Stimulated activated naive CD8-positive, alpha-beta T cell treated with anti-CD3 and anti-CD28 coated beads, Interleukin-15, Interleukin-2, amounts not matched to agents 100 ng/mL and 50 ng/mL, for 24 hours (primary cell): Measurements from ENCODE around the gene SLC22A23.

Experiments
- H3K27ac Mint-ChIP-seq: one replicate; pipeline ENCODE4 v1.8.0; 2021; ENCODE audit warnings: mild to moderate bottlenecking, mixed read lengths
- H3K27me3 Mint-ChIP-seq: one replicate; pipeline ENCODE4 v1.8.0; 2021; ENCODE audit warnings: mixed read lengths
- H3K36me3 Mint-ChIP-seq: one replicate; pipeline ENCODE4 v1.8.0; 2021; ENCODE audit warnings: low read depth, mixed read lengths
- H3K4me1 Mint-ChIP-seq: one replicate; pipeline ENCODE4 v1.8.0; 2021; ENCODE audit warnings: low read depth, mixed read lengths
- H3K4me3 Mint-ChIP-seq: one replicate; pipeline ENCODE4 v1.8.0; 2021; ENCODE audit warnings: mild to moderate bottlenecking, mixed read lengths
- H3K9me3 Mint-ChIP-seq: one replicate; pipeline ENCODE4 v1.8.0; 2021; ENCODE audit warnings: mixed read lengths

The SLC22A23 gene

DNA sequence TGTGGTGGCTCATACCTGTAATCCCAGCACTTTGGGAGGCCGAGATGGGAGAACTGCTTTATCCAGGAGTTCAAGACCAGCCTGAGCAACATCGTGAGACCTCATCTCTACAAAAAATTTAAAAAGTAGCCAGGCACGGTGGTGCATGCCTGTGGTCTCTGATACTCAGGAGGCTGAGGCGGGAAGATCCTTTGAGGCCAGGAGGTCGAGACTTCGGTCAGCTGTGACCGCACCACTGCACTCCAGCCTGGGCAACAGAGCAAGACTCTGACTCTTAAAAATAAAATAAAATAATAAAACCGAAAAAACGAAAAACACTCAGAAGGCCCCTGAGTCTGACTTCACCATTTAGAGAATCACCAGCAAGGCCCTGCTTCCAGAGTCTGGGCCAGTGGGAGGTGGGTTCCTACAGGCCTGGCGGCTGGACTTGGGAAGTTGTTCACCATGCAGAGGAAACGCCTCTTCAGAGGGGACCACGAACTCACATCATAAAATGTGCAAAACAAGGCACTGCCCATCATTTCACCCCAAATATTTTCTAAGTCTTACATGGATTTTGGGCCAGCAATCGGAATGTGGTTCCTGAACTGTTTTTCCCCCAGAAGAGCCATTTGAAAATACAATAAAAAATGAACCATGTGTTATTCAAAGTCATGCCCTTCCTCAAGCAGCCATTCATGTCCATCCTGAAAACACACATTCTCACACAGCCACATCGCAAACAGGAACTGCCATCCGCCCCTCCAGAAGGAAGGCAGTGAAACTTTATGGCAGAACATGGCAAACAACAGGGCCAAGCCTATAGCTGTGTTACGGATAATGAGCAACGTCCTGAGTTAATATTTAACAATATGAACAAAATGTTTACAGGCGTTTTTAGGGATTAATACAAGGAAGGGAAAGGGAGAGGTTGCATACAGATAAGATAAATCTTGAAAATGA is 57.8 kb downstream of the SLC22A23 start:
- no peak overlapping the region for H3K4me3 Mint-ChIP-seq
- H3K4me1 Mint-ChIP-seq: no peaks in the 10 kb centered on the region
- no peaks in the 10 kb centered on the region for H3K36me3 Mint-ChIP-seq
- no peak overlapping the region for H3K27ac Mint-ChIP-seq
- H3K27me3 Mint-ChIP-seq: no peaks in the 10 kb centered on the region
- H3K9me3 Mint-ChIP-seq: no peaks in the 10 kb centered on the region

DNA sequence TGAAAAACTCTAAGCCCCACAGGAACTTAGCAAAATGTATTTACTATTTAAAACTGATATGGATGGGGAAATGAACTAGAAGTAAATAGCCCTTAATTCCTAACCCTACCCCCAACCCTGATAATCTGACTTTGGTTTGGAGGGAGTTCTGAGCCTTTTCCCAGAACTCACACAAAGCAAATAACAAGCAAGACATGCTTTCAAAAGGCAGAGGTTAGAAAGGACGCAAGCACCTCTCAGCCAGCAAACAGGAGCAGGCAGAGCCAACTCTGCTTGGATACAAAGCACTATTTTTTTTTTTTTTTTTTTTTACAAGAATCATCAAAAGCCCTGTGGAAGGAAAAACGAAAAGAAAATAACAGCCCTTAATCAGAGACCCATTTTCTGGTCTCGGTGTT is 58.7 kb downstream of the SLC22A23 start:
- Mint-ChIP-seq H3K36me3 (no peaks in the 10 kb centered on the region), H3K4me3 (no peak overlapping the region), H3K4me1 (no peaks in the 10 kb centered on the region), H3K27ac (no peak overlapping the region), H3K9me3 (no peaks in the 10 kb centered on the region), H3K27me3 (no peaks in the 10 kb centered on the region)

DNA sequence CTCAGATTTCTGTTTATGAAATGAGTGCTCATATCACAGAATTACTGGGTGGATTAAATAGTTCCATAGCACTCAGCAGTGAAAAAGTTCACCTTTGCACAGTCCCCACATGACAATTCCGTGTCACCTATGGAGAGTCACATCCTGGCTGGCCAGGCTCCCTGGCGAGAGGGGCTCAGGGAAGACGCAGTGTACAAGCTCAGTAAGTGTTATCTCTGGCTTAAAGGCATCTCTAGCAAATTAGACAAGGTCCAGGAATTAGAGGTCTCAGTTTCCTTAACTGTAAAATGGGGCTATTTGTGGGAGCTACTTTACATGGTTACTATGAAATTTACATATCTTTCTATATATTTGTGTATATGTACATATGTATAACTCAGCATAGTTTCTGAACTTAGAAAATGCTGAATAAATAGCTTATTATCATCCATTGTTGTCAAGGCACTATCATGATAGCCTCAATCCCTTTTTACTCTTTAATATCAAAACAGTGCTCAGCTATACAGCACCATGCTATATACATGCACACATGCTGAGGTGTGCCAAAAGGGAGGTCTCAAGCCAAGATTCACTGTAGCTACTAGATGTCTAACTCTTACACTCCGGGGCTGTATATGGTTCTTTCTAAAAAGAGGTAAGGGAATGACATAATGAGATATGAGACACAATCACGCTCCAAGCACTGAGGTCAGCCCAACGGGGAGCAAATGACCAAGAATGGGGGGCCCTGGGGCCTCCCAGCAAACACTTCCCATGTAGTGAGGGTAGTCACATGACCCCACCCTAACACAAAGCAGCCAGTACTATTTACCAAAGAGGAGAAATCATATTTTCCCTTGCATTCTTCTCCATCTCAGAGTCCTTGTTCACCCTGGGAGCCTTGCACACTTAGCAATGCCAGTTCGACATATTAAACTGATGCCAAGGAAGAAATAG is 59.4 kb downstream of the SLC22A23 start:
- Mint-ChIP-seq H3K4me1 (no peaks in the 10 kb centered on the region), H3K27me3 (no peaks in the 10 kb centered on the region), H3K27ac (no peak overlapping the region), H3K4me3 (no peak overlapping the region), H3K9me3 (no peaks in the 10 kb centered on the region), H3K36me3 (no peaks in the 10 kb centered on the region)

DNA sequence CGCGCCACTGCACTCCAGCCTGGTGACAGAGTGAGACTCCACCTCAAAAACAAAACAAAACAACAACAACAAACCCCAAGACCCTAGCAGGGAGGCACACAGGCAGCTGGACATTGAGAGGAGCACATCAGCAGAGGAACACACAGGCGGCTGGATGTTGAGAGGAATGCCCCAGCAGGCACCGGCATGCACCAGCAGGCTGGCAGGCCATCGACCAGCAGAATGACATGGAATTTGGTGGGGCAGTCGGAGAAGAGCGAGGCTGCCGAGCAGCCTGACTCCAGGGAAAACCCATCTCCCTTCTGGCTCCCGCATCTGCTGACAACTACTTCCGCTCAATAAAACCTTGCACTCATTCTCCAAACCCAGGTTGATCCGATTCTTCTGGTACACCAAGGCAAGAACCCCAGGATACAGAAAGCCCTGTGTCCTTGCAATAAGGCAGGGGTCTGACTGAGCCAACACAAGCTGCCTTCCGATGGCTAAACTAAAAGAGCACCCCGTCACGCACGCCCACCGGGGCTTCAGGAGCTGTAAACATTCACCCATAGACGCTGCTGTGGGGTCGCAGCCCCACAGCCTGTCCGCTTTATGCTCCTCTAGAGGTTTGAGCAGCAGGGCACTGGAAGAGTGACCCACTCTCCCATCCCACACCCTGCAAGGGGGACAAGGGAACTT is 60.2 kb downstream of the SLC22A23 start:
- H3K9me3 Mint-ChIP-seq: no peaks in the 10 kb centered on the region
- H3K27ac Mint-ChIP-seq: no peak overlapping the region
- no peaks in the 10 kb centered on the region for H3K4me1 Mint-ChIP-seq
- no peaks in the 10 kb centered on the region for H3K36me3 Mint-ChIP-seq
- no peak overlapping the region for H3K4me3 Mint-ChIP-seq
- H3K27me3 Mint-ChIP-seq: no peaks in the 10 kb centered on the region

GRCh38 chr6:3394671-3395070 is 62.2 kb downstream of the SLC22A23 start:
- H3K27ac Mint-ChIP-seq: no peak overlapping the region
- no peaks in the 10 kb centered on the region for H3K27me3 Mint-ChIP-seq
- no peak overlapping the region for H3K4me3 Mint-ChIP-seq
- H3K36me3 Mint-ChIP-seq: no peaks in the 10 kb centered on the region
- no peaks in the 10 kb centered on the region for H3K9me3 Mint-ChIP-seq
- H3K4me1 Mint-ChIP-seq: no peaks in the 10 kb centered on the region

DNA sequence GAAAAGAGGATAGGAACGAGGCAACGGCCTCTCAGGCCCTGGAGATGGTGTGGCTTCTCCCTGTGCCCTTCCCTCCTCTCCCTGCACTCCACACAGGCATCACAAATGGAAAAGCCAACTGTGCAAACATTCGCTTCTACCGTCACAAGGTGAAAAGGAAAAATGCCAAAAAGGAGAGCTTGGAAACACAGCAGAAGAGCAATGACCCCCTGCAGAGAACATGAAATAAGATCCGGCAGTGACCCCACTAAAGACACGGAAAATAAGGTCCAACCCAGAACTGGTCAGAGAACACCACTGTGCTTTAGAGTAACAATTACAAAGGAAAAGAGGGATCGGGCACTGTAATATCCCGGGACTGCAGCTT is 63.0 kb downstream of the SLC22A23 start:
- Mint-ChIP-seq H3K4me1 (no peaks in the 10 kb centered on the region), H3K27ac (no peak overlapping the region), H3K36me3 (no peaks in the 10 kb centered on the region)

DNA sequence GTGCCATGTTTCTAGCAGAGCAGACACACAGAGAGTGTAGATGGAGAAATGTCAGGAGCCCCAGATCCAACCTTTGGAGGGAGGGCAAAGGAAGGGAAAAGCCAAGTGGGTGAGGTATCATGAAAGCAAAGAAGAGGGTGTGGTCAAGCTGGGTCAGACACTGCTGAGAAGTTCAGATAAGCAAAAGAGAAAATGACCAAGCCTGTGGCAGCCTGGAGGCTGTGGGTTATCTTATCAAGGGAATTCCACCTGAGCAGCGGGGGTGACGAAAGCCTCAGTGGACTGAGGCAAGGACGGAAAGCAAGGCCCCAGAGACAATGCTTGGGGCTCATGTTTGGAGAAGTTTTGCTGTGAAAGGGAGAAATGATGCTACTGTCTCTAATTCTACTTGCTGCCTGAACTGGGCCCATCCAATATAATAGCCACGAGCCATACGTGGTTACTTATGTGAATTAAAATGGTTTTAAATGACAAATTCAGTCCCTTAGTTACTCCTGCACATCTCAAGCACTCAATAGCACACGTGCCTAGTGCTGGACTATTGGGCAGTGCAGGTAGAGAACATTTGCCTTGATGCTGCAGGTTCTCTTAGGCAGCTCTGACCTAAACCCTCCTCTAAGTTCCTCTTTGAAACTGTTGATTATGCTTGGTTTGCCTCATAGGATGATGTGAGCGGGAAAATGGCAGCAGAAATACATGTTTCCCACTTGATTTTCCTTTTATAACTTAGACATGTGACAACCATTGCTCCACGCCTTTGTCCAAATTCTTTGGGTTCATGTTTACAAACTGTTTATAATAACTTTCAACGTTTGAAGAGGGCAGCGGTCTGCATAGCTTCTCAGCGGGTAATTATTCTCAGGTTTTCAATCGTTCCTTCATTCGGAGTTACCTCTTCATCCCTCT is 63.7 kb downstream of the SLC22A23 start:
- Mint-ChIP-seq H3K36me3 (no peaks in the 10 kb centered on the region), H3K4me1 (no peaks in the 10 kb centered on the region), H3K4me3 (no peak overlapping the region), H3K27ac (no peak overlapping the region), H3K27me3 (no peaks in the 10 kb centered on the region), H3K9me3 (no peaks in the 10 kb centered on the region)

More for the DNA sequence above, 63.0 kb downstream of the SLC22A23 start:
- Mint-ChIP-seq H3K9me3 (no peaks in the 10 kb centered on the region), H3K4me3 (no peak overlapping the region), H3K27me3 (no peaks in the 10 kb centered on the region)

DNA sequence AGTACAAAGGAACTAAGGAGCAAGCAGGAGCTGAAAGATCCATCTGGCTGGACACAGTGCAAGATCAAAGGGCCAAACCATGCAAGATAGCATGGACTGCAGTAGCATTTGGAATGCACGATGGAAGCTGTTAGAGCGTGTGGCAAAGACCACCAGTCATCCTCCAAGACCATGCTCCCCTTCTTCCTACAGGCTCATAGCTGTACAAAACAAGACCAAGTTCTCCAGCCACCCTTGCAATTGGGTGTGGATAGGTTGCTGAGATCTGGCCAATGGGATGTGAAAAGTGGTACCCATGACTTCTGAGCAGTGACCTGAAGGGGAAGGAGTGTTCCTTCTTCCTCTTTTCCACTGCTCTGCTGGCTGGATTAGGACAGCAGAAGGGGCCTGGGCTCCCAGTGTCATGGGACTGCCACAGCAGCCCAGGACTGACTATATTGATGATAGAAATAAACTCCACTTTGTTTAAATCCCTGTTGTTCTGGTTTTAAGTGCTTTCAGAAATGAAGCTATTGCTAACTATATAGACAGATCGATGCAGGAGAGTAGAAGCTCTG is 64.9 kb downstream of the SLC22A23 start:
- no peaks in the 10 kb centered on the region for H3K9me3 Mint-ChIP-seq
- H3K27me3 Mint-ChIP-seq: no peaks in the 10 kb centered on the region
- no peak overlapping the region for H3K27ac Mint-ChIP-seq
- H3K36me3 Mint-ChIP-seq: no peaks in the 10 kb centered on the region
- no peak overlapping the region for H3K4me3 Mint-ChIP-seq
- no peaks in the 10 kb centered on the region for H3K4me1 Mint-ChIP-seq

- Mint-ChIP-seq H3K27ac (no peak overlapping the region), H3K4me3 (no peak overlapping the region), H3K27me3 (no peaks in the 10 kb centered on the region), H3K9me3 (no peaks in the 10 kb centered on the region), H3K4me1 (no peaks in the 10 kb centered on the region), H3K36me3 (no peaks in the 10 kb centered on the region)
Observed at GRCh38 chr6:3390698-3391097, 66.2 kb downstream of the SLC22A23 start.

DNA sequence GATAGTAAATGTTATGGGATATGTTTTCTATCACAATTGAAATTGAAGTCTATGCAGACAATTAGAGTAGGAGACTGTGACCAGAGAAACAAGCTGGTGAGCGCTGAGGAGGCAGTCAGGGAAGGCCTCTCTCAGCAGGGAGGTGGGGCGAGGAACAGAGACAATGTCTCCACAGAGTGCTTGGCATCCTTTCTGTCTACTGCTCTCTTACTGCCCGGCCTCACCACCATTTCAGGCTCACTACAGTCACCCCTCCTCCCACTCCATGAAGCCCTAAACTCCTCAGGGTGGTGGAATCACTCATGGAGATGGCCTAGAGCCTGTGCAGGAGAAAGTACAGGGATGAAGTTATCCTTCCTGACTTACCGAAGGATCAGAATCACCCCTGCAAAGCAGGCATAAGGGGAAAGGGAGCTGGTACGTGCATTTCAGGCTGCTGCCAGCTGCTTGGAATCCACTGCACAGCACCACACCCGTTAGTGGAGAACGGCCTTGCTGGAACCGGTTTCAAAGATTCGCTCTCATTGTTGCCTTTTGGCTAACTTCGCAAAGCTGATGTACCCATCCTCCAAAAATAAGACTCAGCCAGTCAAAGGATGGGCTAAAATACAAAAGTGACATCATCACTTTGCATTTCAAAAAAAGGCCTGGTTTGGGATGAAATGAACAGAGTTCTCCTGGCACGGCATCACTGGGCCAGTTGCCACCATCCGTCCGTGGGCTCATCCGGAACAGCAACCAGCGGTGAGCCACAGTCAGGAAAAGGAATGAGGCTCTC is 67.3 kb downstream of the SLC22A23 start:
- Mint-ChIP-seq H3K27me3 (no peaks in the 10 kb centered on the region), H3K9me3 (no peaks in the 10 kb centered on the region), H3K4me1 (no peaks in the 10 kb centered on the region), H3K36me3 (no peaks in the 10 kb centered on the region), H3K27ac (no peak overlapping the region), H3K4me3 (no peak overlapping the region)

GRCh38 chr6:3388786-3389185 is 68.1 kb downstream of the SLC22A23 start:
- no peak overlapping the region for H3K27ac Mint-ChIP-seq
- H3K27me3 Mint-ChIP-seq: no peaks in the 10 kb centered on the region
- H3K4me3 Mint-ChIP-seq: no peak overlapping the region
- H3K4me1 Mint-ChIP-seq: no peaks in the 10 kb centered on the region
- H3K36me3 Mint-ChIP-seq: no peaks in the 10 kb centered on the region
- H3K9me3 Mint-ChIP-seq: no peaks in the 10 kb centered on the region

DNA sequence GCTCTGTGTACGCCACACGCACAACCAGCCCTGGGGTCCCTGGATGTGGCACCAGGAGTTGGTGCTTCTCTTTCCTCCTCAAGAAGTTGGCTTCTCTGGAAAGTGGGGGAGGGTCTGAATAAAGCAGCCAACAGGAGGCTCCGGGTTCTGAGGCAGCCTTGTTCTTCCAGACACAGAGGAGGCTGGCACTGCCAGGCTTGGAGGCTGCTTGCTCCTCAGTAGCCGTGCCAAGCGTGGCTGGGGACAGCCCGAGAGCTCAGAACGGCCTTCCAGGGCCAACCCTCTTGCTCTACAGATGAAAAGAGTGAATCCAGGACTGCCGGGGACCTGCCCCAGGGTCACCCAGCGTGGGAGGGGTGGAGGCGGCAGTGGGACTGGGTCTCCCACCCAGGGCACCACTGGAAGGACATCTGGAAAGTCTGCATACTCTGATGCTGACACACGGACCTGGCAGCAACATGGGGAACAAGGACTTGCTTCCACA is 70.4 kb downstream of the SLC22A23 start:
- H3K27ac Mint-ChIP-seq: no peak overlapping the region
- no peaks in the 10 kb centered on the region for H3K36me3 Mint-ChIP-seq
- no peaks in the 10 kb centered on the region for H3K4me1 Mint-ChIP-seq
- no peaks in the 10 kb centered on the region for H3K9me3 Mint-ChIP-seq
- H3K27me3 Mint-ChIP-seq: no peaks in the 10 kb centered on the region
- no peak overlapping the region for H3K4me3 Mint-ChIP-seq

DNA sequence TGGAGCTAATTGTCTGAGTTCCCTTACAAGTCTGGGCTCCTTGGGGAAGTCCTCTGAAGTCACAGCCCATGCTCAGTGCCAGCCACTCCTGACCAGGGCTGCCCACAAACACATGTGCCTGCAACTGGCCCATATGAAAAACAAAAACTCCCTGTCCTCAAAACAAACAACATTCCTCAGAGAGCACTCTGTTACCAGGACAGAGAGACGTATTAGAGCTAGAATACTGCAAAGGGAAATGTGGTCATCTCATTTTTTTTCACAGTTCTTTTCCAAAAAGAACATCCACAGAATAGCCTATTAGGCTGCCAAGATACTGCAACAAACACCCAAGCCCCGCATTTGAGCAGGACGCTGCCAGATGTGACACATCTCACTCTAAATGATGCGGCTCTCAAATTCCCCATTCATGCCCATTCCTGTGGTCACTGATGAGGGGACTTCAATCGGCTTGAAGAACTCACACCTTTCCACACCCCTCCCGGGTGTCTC is 71.1 kb downstream of the SLC22A23 start:
- Mint-ChIP-seq H3K27ac (no peak overlapping the region), H3K9me3 (no peaks in the 10 kb centered on the region), H3K27me3 (no peaks in the 10 kb centered on the region), H3K36me3 (no peaks in the 10 kb centered on the region), H3K4me3 (no peak overlapping the region), H3K4me1 (no peaks in the 10 kb centered on the region)
